Measurements from ENCODE around the gene C7orf25. TPM values are rescaled to one million over a fixed set of nuclear protein-coding genes. Genes with fewer than 3 reads are reported as not detected.

The C7orf25 gene
- total and polyA plus RNA-seq, 2 donors (not counting 1 experiment from before 2014, with no cell fraction given): 8.5 to 8.8 TPM

DNA sequence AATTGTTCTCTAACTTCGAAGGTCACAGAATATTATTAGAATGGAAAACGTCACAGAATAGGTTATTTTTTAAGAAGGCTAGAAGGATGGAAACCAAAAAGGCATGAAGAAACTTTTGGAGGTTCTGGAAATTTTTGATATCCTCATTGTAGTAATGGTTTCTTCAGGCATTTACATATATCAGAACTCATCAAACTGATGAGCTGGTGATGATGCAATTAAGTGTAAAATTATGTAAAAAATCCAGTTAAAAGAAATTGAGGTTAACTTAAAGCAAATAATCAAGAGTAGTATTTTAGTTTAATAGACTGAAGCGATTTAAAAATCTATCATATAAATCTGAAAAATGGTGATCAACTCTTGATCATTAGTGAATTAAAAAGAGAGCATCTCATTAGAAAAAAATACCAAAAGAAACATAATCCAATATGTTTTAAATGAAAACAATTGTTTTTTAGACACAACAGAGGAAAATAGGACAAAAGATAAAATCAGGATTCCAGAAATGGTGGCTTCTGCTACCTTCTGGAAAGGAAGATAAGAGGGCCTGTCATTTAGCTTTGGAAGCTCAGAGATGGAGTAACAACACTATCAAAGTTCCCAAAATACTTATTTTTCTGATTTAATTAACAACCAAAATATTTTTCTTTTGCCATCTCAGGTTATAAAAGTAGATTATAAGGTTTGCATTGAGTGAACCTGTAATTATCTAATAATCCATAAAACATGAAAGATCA lies 10.3 kb upstream of the C7orf25 start:
- Histone ChIP-seq H3K4me2 (ENCODE audit: extremely low read depth, insufficient read depth, low read length) (no peak overlapping the region), H3K79me2 (ENCODE audit: control insufficient read depth, insufficient read depth, low read length) (peaks cover under 1% of the 10 kb centered on the region), H3K4me3 (replicated peaks in 1 of 4; ENCODE audit: control extremely low read depth in 1 of 4, insufficient read depth in 1 of 4, low read depth in 3 of 4, low read length in 4 of 4) (no peak overlapping the region), H3K9ac (ENCODE audit: insufficient read depth, low read length) (no peak overlapping the region), H2AFZ (ENCODE audit: low read length) (no peak overlapping the region), H3K36me3 (ENCODE audit: control insufficient read depth, insufficient read depth, low read length) (peaks cover 7% of the 10 kb centered on the region), H3K27me3 (ENCODE audit: control insufficient read depth, insufficient read depth, low read length) (no peaks in the 10 kb centered on the region), H3K27ac (ENCODE audit: insufficient read depth, low read length) (no peak overlapping the region), H3K9me3 (ENCODE audit: control insufficient read depth, insufficient read depth, low read depth, low read length) (no peaks in the 10 kb centered on the region), H3K4me1 (ENCODE audit: control insufficient read depth, extremely low read depth, insufficient read depth, low read length) (no peaks in the 10 kb centered on the region), H4K20me1 (ENCODE audit: control insufficient read depth, extremely low read depth, insufficient read depth, low read length) (no peaks in the 10 kb centered on the region)
- no peak for DNase-seq (ENCODE audit: low read depth in 2 of 2)
- no peak for TF ChIP-seq EZH2 (IDR thresholded peaks at IDR 0.05; ENCODE audit: low read length, missing control alignments)
- TF ChIP-seq, protein P1, sequence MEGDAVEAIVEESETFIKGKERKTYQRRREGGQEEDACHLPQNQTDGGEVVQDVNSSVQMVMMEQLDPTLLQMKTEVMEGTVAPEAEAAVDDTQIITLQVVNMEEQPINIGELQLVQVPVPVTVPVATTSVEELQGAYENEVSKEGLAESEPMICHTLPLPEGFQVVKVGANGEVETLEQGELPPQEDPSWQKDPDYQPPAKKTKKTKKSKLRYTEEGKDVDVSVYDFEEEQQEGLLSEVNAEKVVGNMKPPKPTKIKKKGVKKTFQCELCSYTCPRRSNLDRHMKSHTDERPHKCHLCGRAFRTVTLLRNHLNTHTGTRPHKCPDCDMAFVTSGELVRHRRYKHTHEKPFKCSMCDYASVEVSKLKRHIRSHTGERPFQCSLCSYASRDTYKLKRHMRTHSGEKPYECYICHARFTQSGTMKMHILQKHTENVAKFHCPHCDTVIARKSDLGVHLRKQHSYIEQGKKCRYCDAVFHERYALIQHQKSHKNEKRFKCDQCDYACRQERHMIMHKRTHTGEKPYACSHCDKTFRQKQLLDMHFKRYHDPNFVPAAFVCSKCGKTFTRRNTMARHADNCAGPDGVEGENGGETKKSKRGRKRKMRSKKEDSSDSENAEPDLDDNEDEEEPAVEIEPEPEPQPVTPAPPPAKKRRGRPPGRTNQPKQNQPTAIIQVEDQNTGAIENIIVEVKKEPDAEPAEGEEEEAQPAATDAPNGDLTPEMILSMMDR (conservative IDR thresholded peaks at IDR 0.05 in 1 of 2, IDR thresholded peaks at IDR 0.05 in 1 of 2; ENCODE audit: low read depth in 1 of 2, low read length in 2 of 2): no peak

DNA sequence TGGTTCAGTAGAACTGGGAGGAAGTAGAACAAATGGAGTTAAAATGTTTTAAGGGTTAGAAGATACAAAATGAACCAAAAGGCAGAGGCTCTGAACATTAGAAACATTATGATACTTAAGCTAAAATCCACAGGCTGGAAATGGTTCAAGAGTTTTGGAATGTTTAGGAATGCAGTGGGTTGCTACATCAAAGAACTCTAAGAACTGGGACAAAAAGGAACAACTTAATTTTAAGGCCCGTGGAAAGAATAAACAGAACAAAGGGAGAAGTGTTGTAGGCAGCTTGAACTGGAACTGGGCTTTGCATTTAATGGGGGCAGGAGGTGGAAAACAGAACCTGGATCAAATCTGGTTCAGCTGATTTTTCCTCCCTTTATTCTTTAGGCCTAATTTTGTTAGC lies 3.5 kb upstream of the C7orf25 start:
- Histone ChIP-seq H3K9me3 (ENCODE audit: control insufficient read depth, insufficient read depth, low read depth, low read length) (no peaks in the 10 kb centered on the region), H3K9ac (ENCODE audit: insufficient read depth, low read length) (no peak overlapping the region), H3K4me3 (replicated peaks in 1 of 4; ENCODE audit: control extremely low read depth in 1 of 4, insufficient read depth in 1 of 4, low read depth in 3 of 4, low read length in 4 of 4) (no peak overlapping the region), H2AFZ (ENCODE audit: low read length) (no peak overlapping the region), H3K36me3 (ENCODE audit: control insufficient read depth, insufficient read depth, low read length) (peaks cover 3% of the 10 kb centered on the region), H3K4me1 (ENCODE audit: control insufficient read depth, extremely low read depth, insufficient read depth, low read length) (peaks cover 7% of the 10 kb centered on the region), H3K79me2 (ENCODE audit: control insufficient read depth, insufficient read depth, low read length) (peaks cover 7% of the 10 kb centered on the region), H3K27me3 (ENCODE audit: control insufficient read depth, insufficient read depth, low read length) (no peaks in the 10 kb centered on the region), H3K4me2 (ENCODE audit: extremely low read depth, insufficient read depth, low read length) (peak overlapping the region; percentile 6), H3K27ac (ENCODE audit: insufficient read depth, low read length) (no peak overlapping the region), H4K20me1 (ENCODE audit: control insufficient read depth, extremely low read depth, insufficient read depth, low read length) (no peaks in the 10 kb centered on the region)
- no peak for TF ChIP-seq EZH2 (IDR thresholded peaks at IDR 0.05; ENCODE audit: low read length, missing control alignments)
- TF ChIP-seq, protein P1 (conservative IDR thresholded peaks at IDR 0.05 in 1 of 2, IDR thresholded peaks at IDR 0.05 in 1 of 2; ENCODE audit: low read depth in 1 of 2, low read length in 2 of 2): no peak
- DNase-seq (ENCODE audit: low read depth in 2 of 2): peak; percentile 21 to 70

DNA sequence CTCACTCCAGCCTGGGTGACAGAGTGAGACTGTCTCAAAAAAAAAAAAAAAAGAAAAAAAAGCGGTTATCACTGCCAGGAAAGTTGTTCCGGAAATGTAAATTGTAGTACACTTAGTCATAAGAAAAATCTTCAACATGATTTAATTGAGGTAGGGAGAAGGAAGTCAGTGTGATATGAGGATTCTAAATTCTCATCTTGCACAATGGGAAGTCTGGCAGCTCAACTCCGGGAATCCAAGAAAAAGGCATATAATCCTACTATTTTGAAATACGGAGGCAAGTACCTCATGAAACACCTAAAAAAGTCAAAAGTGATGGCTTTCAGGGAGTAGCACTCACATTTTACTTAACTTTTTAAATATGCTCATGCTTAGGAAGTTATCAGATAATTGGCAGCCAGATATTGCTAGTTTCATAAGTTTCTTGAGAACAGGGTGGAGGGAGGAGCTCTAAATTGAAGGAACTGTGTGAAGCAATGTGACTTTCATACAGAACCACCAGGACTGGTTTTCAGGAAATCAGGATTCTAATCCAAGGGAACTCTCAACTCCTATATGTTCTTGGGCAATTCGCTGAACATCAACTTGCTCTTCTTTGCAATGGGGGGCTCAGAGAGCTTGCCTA lies 2.7 kb upstream of the C7orf25 start:
- peaks cover 7% of the 10 kb centered on the region for H3K79me2 ChIP-seq (ENCODE audit: control insufficient read depth, insufficient read depth, low read length)
- no peaks in the 10 kb centered on the region for H3K27me3 ChIP-seq (ENCODE audit: control insufficient read depth, insufficient read depth, low read length)
- H3K4me3 ChIP-seq (replicated peaks in 1 of 4; ENCODE audit: control extremely low read depth in 1 of 4, insufficient read depth in 1 of 4, low read depth in 3 of 4, low read length in 4 of 4): no peak overlapping the region
- H2AFZ ChIP-seq (ENCODE audit: low read length): no peak overlapping the region
- H3K4me1 ChIP-seq (ENCODE audit: control insufficient read depth, extremely low read depth, insufficient read depth, low read length): peaks cover 7% of the 10 kb centered on the region
- no peak overlapping the region for H3K9ac ChIP-seq (ENCODE audit: insufficient read depth, low read length)
- peak overlapping the region; percentile 35 for H3K27ac ChIP-seq (ENCODE audit: insufficient read depth, low read length)
- no peaks in the 10 kb centered on the region for H4K20me1 ChIP-seq (ENCODE audit: control insufficient read depth, extremely low read depth, insufficient read depth, low read length)
- H3K4me2 ChIP-seq (ENCODE audit: extremely low read depth, insufficient read depth, low read length): no peak overlapping the region
- peak; percentile 38 to 82 for DNase-seq (ENCODE audit: low read depth in 2 of 2)
- no peak for TF ChIP-seq EZH2 (IDR thresholded peaks at IDR 0.05; ENCODE audit: low read length, missing control alignments)
- TF ChIP-seq, protein P1 (conservative IDR thresholded peaks at IDR 0.05 in 1 of 2, IDR thresholded peaks at IDR 0.05 in 1 of 2; ENCODE audit: low read depth in 1 of 2, low read length in 2 of 2): no peak
- no peaks in the 10 kb centered on the region for H3K9me3 ChIP-seq (ENCODE audit: control insufficient read depth, insufficient read depth, low read depth, low read length)
- H3K36me3 ChIP-seq (ENCODE audit: control insufficient read depth, insufficient read depth, low read length): peaks cover 3% of the 10 kb centered on the region
